NOMO-1 treated with DMSO at 0.1 percent for 48 hours (cell line): ENCODE results near the gene SLC9A9.

Source experiments
- DNase-seq: peaks from one replicate; lab custom pipeline; 2025; ENCODE audit not compliant: unreplicated experiment; lab: John Stamatoyannopoulos, UW

SLC9A9 gene

GRCh38 chr3:143763564-143764162 is 84.6 kb downstream of the SLC9A9 start:
- no peak for DNase-seq

GRCh38 chr3:143757691-143758090 is 90.6 kb downstream of the SLC9A9 start:
- DNase-seq: no peak

- no peak for DNase-seq
Observed at GRCh38 chr3:143755978-143756377, 92.3 kb downstream of the SLC9A9 start.

GRCh38 chr3:143754090-143754489 is 94.2 kb downstream of the SLC9A9 start:
- no peak for DNase-seq

- no peak for DNase-seq
Observed at GRCh38 chr3:143753456-143753855, 94.8 kb downstream of the SLC9A9 start.

- no peak for DNase-seq
Observed at GRCh38 chr3:143753006-143753405, 95.3 kb downstream of the SLC9A9 start.

GRCh38 chr3:143751643-143752178 is 96.6 kb downstream of the SLC9A9 start:
- DNase-seq: peak; percentile 75

GRCh38 chr3:143750841-143751240 is 97.4 kb downstream of the SLC9A9 start:
- no peak for DNase-seq

- no peak for DNase-seq
Observed at GRCh38 chr3:143749926-143750325, 98.3 kb downstream of the SLC9A9 start.

- no peak for DNase-seq
Observed at GRCh38 chr3:143737065-143737464, 111.2 kb downstream of the SLC9A9 start.

- no peak for DNase-seq
Observed at GRCh38 chr3:143736205-143736997, 111.9 kb downstream of the SLC9A9 start.

GRCh38 chr3:143731776-143732175 is 116.5 kb downstream of the SLC9A9 start:
- no peak for DNase-seq

- DNase-seq: no peak
Observed at GRCh38 chr3:143731320-143731719, 116.9 kb downstream of the SLC9A9 start.

- no peak for DNase-seq
Observed at GRCh38 chr3:143727391-143727790, 120.9 kb downstream of the SLC9A9 start.

- no peak for DNase-seq
Observed at GRCh38 chr3:143726727-143727126, 121.5 kb downstream of the SLC9A9 start.

GRCh38 chr3:143720381-143720780 is 127.9 kb downstream of the SLC9A9 start:
- no peak for DNase-seq

- DNase-seq: no peak
Observed at GRCh38 chr3:143718463-143718862, 129.8 kb downstream of the SLC9A9 start.

- no peak for DNase-seq
Observed at GRCh38 chr3:143716731-143717130, 131.5 kb downstream of the SLC9A9 start.

GRCh38 chr3:143712522-143712921 is 135.7 kb downstream of the SLC9A9 start:
- DNase-seq: no peak

- no peak for DNase-seq
Observed at GRCh38 chr3:143707848-143708247, 140.4 kb downstream of the SLC9A9 start.

GRCh38 chr3:143700431-143700975 is 147.8 kb downstream of the SLC9A9 start:
- DNase-seq: no peak

GRCh38 chr3:143699424-143699823 is 148.8 kb downstream of the SLC9A9 start:
- no peak for DNase-seq
